ENCODE measurements around the gene MTHFD2.

DNA sequence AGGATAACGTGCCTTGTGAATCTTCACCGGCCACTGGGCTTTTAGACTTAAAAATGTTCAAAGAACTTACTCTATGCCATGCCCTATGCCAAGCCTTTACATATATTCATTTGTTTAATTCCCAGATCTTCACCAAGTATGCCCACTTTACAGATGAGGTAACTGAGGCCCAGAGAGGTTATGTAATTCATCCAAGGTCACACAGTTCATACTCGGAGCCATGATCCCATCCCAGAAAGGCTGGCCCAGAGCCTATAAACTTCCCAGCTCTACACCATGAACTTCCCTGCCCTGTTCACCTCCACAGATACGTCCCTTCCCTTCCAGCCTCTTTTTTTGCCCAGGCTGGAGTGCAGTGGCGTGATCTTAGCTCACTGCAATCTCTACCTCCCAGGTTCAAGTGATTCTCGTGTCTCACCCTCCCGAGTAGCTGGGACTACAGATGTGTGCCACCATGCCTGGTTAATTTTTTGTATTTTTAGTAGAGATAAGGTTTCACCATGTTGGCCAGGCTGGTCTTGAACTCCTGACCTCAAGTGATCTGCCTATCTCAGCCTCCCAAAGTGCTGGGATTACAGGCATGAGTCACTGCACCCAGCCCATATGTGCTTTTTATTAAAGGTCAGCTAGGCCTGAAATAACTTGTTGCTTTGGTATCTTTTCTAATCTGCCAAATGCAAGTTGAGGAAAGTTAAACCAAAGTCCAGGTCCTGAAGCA is 44.1 kb downstream of the MTHFD2 start:
- TF ChIP-seq EZH2 (IDR thresholded peaks at IDR 0.05; ENCODE audit: insufficient read depth, low read length): no peak
- TF ChIP-seq, protein P1, sequence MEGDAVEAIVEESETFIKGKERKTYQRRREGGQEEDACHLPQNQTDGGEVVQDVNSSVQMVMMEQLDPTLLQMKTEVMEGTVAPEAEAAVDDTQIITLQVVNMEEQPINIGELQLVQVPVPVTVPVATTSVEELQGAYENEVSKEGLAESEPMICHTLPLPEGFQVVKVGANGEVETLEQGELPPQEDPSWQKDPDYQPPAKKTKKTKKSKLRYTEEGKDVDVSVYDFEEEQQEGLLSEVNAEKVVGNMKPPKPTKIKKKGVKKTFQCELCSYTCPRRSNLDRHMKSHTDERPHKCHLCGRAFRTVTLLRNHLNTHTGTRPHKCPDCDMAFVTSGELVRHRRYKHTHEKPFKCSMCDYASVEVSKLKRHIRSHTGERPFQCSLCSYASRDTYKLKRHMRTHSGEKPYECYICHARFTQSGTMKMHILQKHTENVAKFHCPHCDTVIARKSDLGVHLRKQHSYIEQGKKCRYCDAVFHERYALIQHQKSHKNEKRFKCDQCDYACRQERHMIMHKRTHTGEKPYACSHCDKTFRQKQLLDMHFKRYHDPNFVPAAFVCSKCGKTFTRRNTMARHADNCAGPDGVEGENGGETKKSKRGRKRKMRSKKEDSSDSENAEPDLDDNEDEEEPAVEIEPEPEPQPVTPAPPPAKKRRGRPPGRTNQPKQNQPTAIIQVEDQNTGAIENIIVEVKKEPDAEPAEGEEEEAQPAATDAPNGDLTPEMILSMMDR (IDR thresholded peaks at IDR 0.05; ENCODE audit: insufficient read depth, low read depth, low read length): no peak

Measured in astrocyte (in vitro differentiated cells and primary cell).